ENCODE results near the gene COL5A1. TPM values are rescaled to one million over a fixed set of nuclear protein-coding genes. Genes with fewer than 3 reads are reported as not detected.

The COL5A1 gene
- total RNA-seq, 1 donor from 2014 or later = 19.8 TPM

DNA sequence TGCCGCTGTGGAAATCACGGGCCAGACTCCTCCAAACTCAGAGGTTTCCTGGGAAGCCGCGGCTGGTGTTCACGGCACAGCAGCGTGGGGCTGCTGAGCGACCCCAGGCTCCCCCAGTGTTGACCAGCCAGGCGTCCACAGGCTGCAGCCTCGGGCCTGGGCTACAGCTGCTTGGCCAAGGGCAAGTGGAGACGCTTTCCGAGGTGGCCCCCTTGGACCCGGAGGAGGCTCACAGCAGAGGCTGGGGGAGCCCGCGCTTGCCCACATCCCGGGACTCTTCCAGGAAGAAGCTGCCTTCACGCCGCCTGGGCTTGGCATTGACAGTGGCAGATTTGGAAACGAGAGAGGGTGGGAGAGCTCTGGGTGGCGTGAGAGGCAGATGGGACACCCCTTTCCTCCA is 186.0 kb downstream of the COL5A1 start:
- H3K27ac Mint-ChIP-seq = no peak overlapping the region
- TF ChIP-seq CTCF (IDR thresholded peaks at IDR 0.05; ENCODE audit: unreplicated experiment) = no peak
- H3K36me3 Mint-ChIP-seq (ENCODE audit: insufficient read depth) = no peaks in the 10 kb centered on the region
- no peak for DNase-seq (ENCODE audit: low spot score, unreplicated experiment)
- no peaks in the 10 kb centered on the region for H3K27me3 Mint-ChIP-seq
- H3K4me3 Mint-ChIP-seq (ENCODE audit: low read depth) = no peak overlapping the region
- no peaks in the 10 kb centered on the region for H3K4me1 Mint-ChIP-seq (ENCODE audit: low read depth)
- no peaks in the 10 kb centered on the region for H3K9me3 Mint-ChIP-seq (ENCODE audit: low read depth)

DNA sequence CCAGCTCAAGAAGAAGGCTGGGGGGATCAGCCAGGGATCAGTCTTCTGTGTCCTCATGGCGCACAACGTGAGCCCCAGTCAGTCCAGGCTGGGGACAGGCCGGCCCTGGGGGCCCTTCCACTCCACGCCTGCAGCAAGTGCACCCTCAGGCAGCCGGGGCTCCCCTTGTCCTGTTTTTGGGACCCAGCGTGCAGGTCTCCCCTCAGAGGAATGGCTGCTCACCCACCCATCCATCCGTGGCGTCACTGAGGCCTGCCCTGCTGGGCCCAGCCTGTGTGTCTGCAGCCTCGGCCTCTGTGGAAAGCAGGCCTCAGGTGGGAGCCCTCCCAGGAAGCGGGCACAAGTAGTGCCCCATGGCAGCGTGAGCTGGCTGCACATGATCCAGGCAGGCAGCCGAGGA is 186.4 kb downstream of the COL5A1 start:
- Mint-ChIP-seq H3K9me3 (ENCODE audit: low read depth) (no peaks in the 10 kb centered on the region), H3K27ac (no peak overlapping the region), H3K27me3 (no peaks in the 10 kb centered on the region), H3K4me3 (ENCODE audit: low read depth) (no peak overlapping the region), H3K4me1 (ENCODE audit: low read depth) (no peaks in the 10 kb centered on the region), H3K36me3 (ENCODE audit: insufficient read depth) (no peaks in the 10 kb centered on the region)
- DNase-seq (ENCODE audit: low spot score, unreplicated experiment) = no peak
- no peak for TF ChIP-seq CTCF (IDR thresholded peaks at IDR 0.05; ENCODE audit: unreplicated experiment)

- Mint-ChIP-seq H3K36me3 (ENCODE audit: insufficient read depth) (no peaks in the 10 kb centered on the region), H3K9me3 (ENCODE audit: low read depth) (no peaks in the 10 kb centered on the region), H3K27ac (no peak overlapping the region), H3K4me1 (ENCODE audit: low read depth) (no peaks in the 10 kb centered on the region), H3K27me3 (no peaks in the 10 kb centered on the region), H3K4me3 (ENCODE audit: low read depth) (no peak overlapping the region)
- DNase-seq (ENCODE audit: low spot score, unreplicated experiment) = no peak
- TF ChIP-seq CTCF (IDR thresholded peaks at IDR 0.05; ENCODE audit: unreplicated experiment) = no peak
Observed at GRCh38 chr9:134828892-134829291, 187.3 kb downstream of the COL5A1 start.

GRCh38 chr9:134829356-134829937 is 187.8 kb downstream of the COL5A1 start:
- no peak for TF ChIP-seq CTCF (IDR thresholded peaks at IDR 0.05; ENCODE audit: unreplicated experiment)
- Mint-ChIP-seq H3K4me3 (ENCODE audit: low read depth) (no peak overlapping the region), H3K4me1 (ENCODE audit: low read depth) (no peaks in the 10 kb centered on the region), H3K9me3 (ENCODE audit: low read depth) (no peaks in the 10 kb centered on the region), H3K27me3 (no peaks in the 10 kb centered on the region), H3K36me3 (ENCODE audit: insufficient read depth) (no peaks in the 10 kb centered on the region), H3K27ac (no peak overlapping the region)
- no peak for DNase-seq (ENCODE audit: low spot score, unreplicated experiment)

GRCh38 chr9:134830126-134830525 is 188.5 kb downstream of the COL5A1 start:
- no peak overlapping the region for H3K4me3 Mint-ChIP-seq (ENCODE audit: low read depth)
- H3K27ac Mint-ChIP-seq = no peak overlapping the region
- no peaks in the 10 kb centered on the region for H3K27me3 Mint-ChIP-seq
- no peaks in the 10 kb centered on the region for H3K4me1 Mint-ChIP-seq (ENCODE audit: low read depth)
- H3K9me3 Mint-ChIP-seq (ENCODE audit: low read depth) = no peaks in the 10 kb centered on the region
- H3K36me3 Mint-ChIP-seq (ENCODE audit: insufficient read depth) = no peaks in the 10 kb centered on the region
- no peak for TF ChIP-seq CTCF (IDR thresholded peaks at IDR 0.05; ENCODE audit: unreplicated experiment)
- DNase-seq (ENCODE audit: low spot score, unreplicated experiment) = no peak
